Right ventricle myocardium superior (tissue), 1 donor: ENCODE measurements around the gene MYF5. TPM values are rescaled to one million over a fixed set of nuclear protein-coding genes. Genes with fewer than 3 reads are reported as not detected.

Experiments
- ATAC-seq: fragments of 200-7000 bp; cut with Tn5 transposase; one replicate; pipeline ENCODE4 v1.9.1; 2020; ENCODE audit warnings: mild to moderate bottlenecking; ENCODE audit not compliant: poor library complexity
- DNase-seq: peaks from one replicate; pipeline ENCODE4 v3.0.0-alpha.2; 2020
- intact Hi-C: fragments of 100-400 bp; cut with DNase I; formaldehyde crosslinking; loops from one replicate; pipeline ENCODE4 v1.11.2; 2022
- total RNA-seq: library from RNA; stranded (reverse); fragmentation: NEBNext Ultra II Directional; extraction: Animal tissue kit (Norgen Biotek cat#: 25700); gene quantifications from one replicate; pipeline ENCODE4 v1.2.1, GENCODE V29; 2021
- donor health status: DM: no; HTN: yes; CAD: no; lungs with severe emphysema.

The MYF5 gene
- total RNA-seq, 1 donor from 2014 or later: not detected

- intact Hi-C loops: no loop called here
- no peak for DNase-seq
- no peak for ATAC-seq
Observed at GRCh38 chr12:80749456-80749855, 32.7 kb downstream of the MYF5 start.

- DNase-seq (no peak), ATAC-seq (no peak)
- intact Hi-C loops: no loop called here
Observed at GRCh38 chr12:80752464-80752863, 35.8 kb downstream of the MYF5 start.

- intact Hi-C loops: no loop called here
Observed at GRCh38 chr12:80754274-80754673, 37.6 kb downstream of the MYF5 start.

GRCh38 chr12:80756875-80757274, 40.2 kb downstream of the MYF5 start:
- intact Hi-C loops: no loop called here

More at GRCh38 chr12:80754274-80754673, 37.6 kb downstream of the MYF5 start:
- ATAC-seq (no peak), DNase-seq (no peak)

GRCh38 chr12:80761838-80762237, 45.1 kb downstream of the MYF5 start:
- DNase-seq (no peak), ATAC-seq (no peak)
- intact Hi-C loops: loop anchor here (10.0 kb wide), 2 partner anchors 287 to 347 kb away; no protein-coding TSS in a partner anchor

More at GRCh38 chr12:80756875-80757274, 40.2 kb downstream of the MYF5 start:
- no peak for DNase-seq
- ATAC-seq: no peak

GRCh38 chr12:80763874-80764273, 47.2 kb downstream of the MYF5 start:
- intact Hi-C loops: loop anchor here (10.0 kb wide), 2 partner anchors 289 to 349 kb away; no protein-coding TSS in a partner anchor
- DNase-seq (no peak), ATAC-seq (no peak)

- DNase-seq (no peak), ATAC-seq (no peak)
- intact Hi-C loops: loop anchor here (10.0 kb wide), 2 partner anchors 291 to 351 kb away; no protein-coding TSS in a partner anchor
Observed at GRCh38 chr12:80766210-80766609, 49.5 kb downstream of the MYF5 start.

GRCh38 chr12:80766897-80767296, 50.2 kb downstream of the MYF5 start:
- DNase-seq (no peak), ATAC-seq (no peak)
- intact Hi-C loops: loop anchor here (10.0 kb wide), 2 partner anchors 292 to 352 kb away; no protein-coding TSS in a partner anchor

Other genes with a start within 250 kb of the MYF5 start
- gene MYF6, start 9.3 kb upstream of the MYF5 start, total RNA-seq: not detected
- 9.8 TPM for gene LIN7A, start 221.0 kb downstream of the MYF5 start, total RNA-seq